22Rv1 (cell line): ENCODE measurements around the gene C1orf122.

Experiments
- CTCF ChIP-seq: fragments of 450-650 bp; IDR thresholded peaks from 2 replicates; pipeline ENCODE4 v1.5.1; 2017; ENCODE audit warnings: mild to moderate bottlenecking
- ZFX ChIP-seq: fragments of 450-650 bp; IDR thresholded peaks from 2 replicates; pipeline ENCODE4 v1.6.1; 2017; ENCODE audit warnings: antibody characterized with exemption, borderline replicate concordance

DNA sequence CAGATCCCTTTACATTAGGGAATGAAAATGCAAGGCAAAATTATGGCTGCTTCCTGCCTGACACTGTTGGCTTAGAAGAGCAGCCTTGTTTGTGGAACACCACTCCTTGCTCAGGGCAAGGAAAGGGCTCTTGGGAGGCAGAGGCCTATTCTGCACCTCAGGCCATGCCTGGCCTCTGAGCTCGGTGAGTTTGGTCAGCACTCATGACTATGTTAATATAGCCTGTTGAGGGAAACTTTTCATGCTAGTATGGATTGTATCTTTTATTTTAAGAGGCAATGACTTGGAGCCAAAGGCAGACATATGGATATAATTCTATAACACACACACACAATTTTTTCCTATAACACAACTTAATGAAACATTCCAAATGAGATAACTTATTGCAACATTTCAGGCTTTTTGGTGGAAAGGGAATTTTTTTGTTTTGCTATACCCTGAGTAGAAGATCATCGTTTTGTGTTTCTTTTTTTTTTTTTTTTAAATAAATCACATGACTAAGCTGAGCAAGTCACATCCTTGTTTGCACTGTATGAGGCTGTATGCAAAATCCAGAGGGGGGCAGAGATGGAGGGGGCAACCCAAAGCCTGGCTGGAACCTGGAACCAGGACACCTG is 6.0 kb downstream of the C1orf122 start:
- no peak for TF ChIP-seq CTCF
- TF ChIP-seq ZFX, result no peak
